Measurements from ENCODE around the gene TBC1D28. TPM values are rescaled to one million over a fixed set of nuclear protein-coding genes. Genes with fewer than 3 reads are reported as not detected.
"Not testable (repeated sequence)": the region's sequence is repeated elsewhere in the genome, so short reads cannot be mapped to it uniquely, and the experiment has no call there.

TBC1D28 gene
- not detected for total RNA-seq
- long read RNA-seq = 0 reads

GRCh38 chr17:18644291-18644690 is at the start of gene TBC1D28:
Gene TBC1D28 (minus strand): TSS chr17:18644391. CDS start chr17:18641352, 3,039 bp downstream.
- not testable (repeated sequence) for DNase-seq (ENCODE audit: low spot score)

GRCh38 chr17:18682668-18683067 is 38.5 kb upstream of the TBC1D28 start:
- not testable (repeated sequence) for DNase-seq (ENCODE audit: low spot score)

GRCh38 chr17:18681767-18682571 is 37.8 kb upstream of the TBC1D28 start, which contains the start of gene FOXO3B:
Gene FOXO3B (minus strand): TSS chr17:18682314. CDS start chr17:18681651, 663 bp downstream.
- DNase-seq (ENCODE audit: low spot score) = peak; percentile 92

- DNase-seq (ENCODE audit: low spot score) = not testable (repeated sequence)
Observed at GRCh38 chr17:18677381-18677780, 33.2 kb upstream of the TBC1D28 start.

GRCh38 chr17:18676928-18677327 is 32.7 kb upstream of the TBC1D28 start:
- DNase-seq (ENCODE audit: low spot score) = not testable (repeated sequence)

GRCh38 chr17:18672395-18673227 is 28.4 kb upstream of the TBC1D28 start:
- DNase-seq (ENCODE audit: low spot score) = not testable (repeated sequence)

GRCh38 chr17:18668625-18669024 is 24.4 kb upstream of the TBC1D28 start:
- not testable (repeated sequence) for DNase-seq (ENCODE audit: low spot score)

GRCh38 chr17:18667535-18667934 is 23.3 kb upstream of the TBC1D28 start:
- DNase-seq (ENCODE audit: low spot score) = not testable (repeated sequence)

GRCh38 chr17:18666326-18666725 is 22.1 kb upstream of the TBC1D28 start:
- not testable (repeated sequence) for DNase-seq (ENCODE audit: low spot score)

GRCh38 chr17:18661924-18662624 is 17.9 kb upstream of the TBC1D28 start:
- DNase-seq (ENCODE audit: low spot score) = not testable (repeated sequence)

- DNase-seq (ENCODE audit: low spot score) = not testable (repeated sequence)
Observed at GRCh38 chr17:18650094-18650493, 5.9 kb upstream of the TBC1D28 start.

- DNase-seq (ENCODE audit: low spot score) = not testable (repeated sequence)
Observed at GRCh38 chr17:18643124-18643523, 1.1 kb downstream of the TBC1D28 start.

- not testable (repeated sequence) for DNase-seq (ENCODE audit: low spot score)
Observed at GRCh38 chr17:18638357-18638756, 5.8 kb downstream of the TBC1D28 start.

- not testable (repeated sequence) for DNase-seq (ENCODE audit: low spot score)
Observed at GRCh38 chr17:18636237-18636636, 8.0 kb downstream of the TBC1D28 start.

GRCh38 chr17:18635773-18636172 is 8.4 kb downstream of the TBC1D28 start:
- DNase-seq (ENCODE audit: low spot score) = not testable (repeated sequence)

- not testable (repeated sequence) for DNase-seq (ENCODE audit: low spot score)
Observed at GRCh38 chr17:18634550-18635263, 9.5 kb downstream of the TBC1D28 start.

GRCh38 chr17:18626152-18626870 is 17.9 kb downstream of the TBC1D28 start:
- no peak for DNase-seq (ENCODE audit: low spot score)

- DNase-seq (ENCODE audit: low spot score) = peak; percentile 95
Observed at GRCh38 chr17:18625509-18626104, 18.6 kb downstream of the TBC1D28 start.

GRCh38 chr17:18624862-18625501 is 19.2 kb downstream of the TBC1D28 start:
- DNase-seq (ENCODE audit: low spot score) = not testable (repeated sequence)

Data from mesenteric fat pad (tissue), 1 donor.